ENCODE data around the gene BFSP2. TPM values are rescaled to one million over a fixed set of nuclear protein-coding genes. Genes with fewer than 3 reads are reported as not detected.

The BFSP2 gene
- total RNA-seq: 0.27 TPM

GRCh38 chr3:133400006-133400515 lies at the start of gene BFSP2:
BFSP2 (plus strand) TSS chr3:133400056; CDS start chr3:133400084, 28 bp downstream.
- DNase-seq (ENCODE audit: low read depth in 2 of 3, low spot score in 2 of 3): no peak

- DNase-seq (ENCODE audit: low read depth in 2 of 3, low spot score in 2 of 3): no peak
Observed at GRCh38 chr3:133354721-133355120, 45.1 kb upstream of the BFSP2 start.

- no peak for DNase-seq (ENCODE audit: low read depth in 2 of 3, low spot score in 2 of 3)
Observed at GRCh38 chr3:133360476-133360875, 39.4 kb upstream of the BFSP2 start.

- no peak for DNase-seq (ENCODE audit: low read depth in 2 of 3, low spot score in 2 of 3)
Observed at GRCh38 chr3:133361011-133361410, 38.8 kb upstream of the BFSP2 start.

GRCh38 chr3:133361435-133361834 lies 38.4 kb upstream of the BFSP2 start:
- no peak for DNase-seq (ENCODE audit: low read depth in 2 of 3, low spot score in 2 of 3)

GRCh38 chr3:133362539-133362938 lies 37.3 kb upstream of the BFSP2 start:
- DNase-seq (ENCODE audit: low read depth in 2 of 3, low spot score in 2 of 3): no peak

- no peak for DNase-seq (ENCODE audit: low read depth in 2 of 3, low spot score in 2 of 3)
Observed at GRCh38 chr3:133364704-133365103, 35.2 kb upstream of the BFSP2 start.

- no peak for DNase-seq (ENCODE audit: low read depth in 2 of 3, low spot score in 2 of 3)
Observed at GRCh38 chr3:133366921-133367320, 32.9 kb upstream of the BFSP2 start.

- DNase-seq (ENCODE audit: low read depth in 2 of 3, low spot score in 2 of 3): no peak
Observed at GRCh38 chr3:133367403-133367802, 32.5 kb upstream of the BFSP2 start.

GRCh38 chr3:133367956-133368355 lies 31.9 kb upstream of the BFSP2 start:
- DNase-seq (ENCODE audit: low read depth in 2 of 3, low spot score in 2 of 3): no peak

GRCh38 chr3:133368371-133369067 lies 31.3 kb upstream of the BFSP2 start:
- DNase-seq (ENCODE audit: low read depth in 2 of 3, low spot score in 2 of 3): no peak

- DNase-seq (ENCODE audit: low read depth in 2 of 3, low spot score in 2 of 3): no peak
Observed at GRCh38 chr3:133369068-133369440, 30.8 kb upstream of the BFSP2 start.

- no peak for DNase-seq (ENCODE audit: low read depth in 2 of 3, low spot score in 2 of 3)
Observed at GRCh38 chr3:133371181-133371580, 28.7 kb upstream of the BFSP2 start.

- no peak for DNase-seq (ENCODE audit: low read depth in 2 of 3, low spot score in 2 of 3)
Observed at GRCh38 chr3:133371676-133372075, 28.2 kb upstream of the BFSP2 start.

- no peak for DNase-seq (ENCODE audit: low read depth in 2 of 3, low spot score in 2 of 3)
Observed at GRCh38 chr3:133374708-133375402, 25.0 kb upstream of the BFSP2 start.

GRCh38 chr3:133375403-133375745 lies 24.5 kb upstream of the BFSP2 start:
- no peak for DNase-seq (ENCODE audit: low read depth in 2 of 3, low spot score in 2 of 3)

GRCh38 chr3:133376810-133377209 lies 23.0 kb upstream of the BFSP2 start:
- DNase-seq (ENCODE audit: low read depth in 2 of 3, low spot score in 2 of 3): peak in 1 of 3 donors; percentile 10

- peak in 2 of 3 donors; percentile 30 to 73 for DNase-seq (ENCODE audit: low read depth in 2 of 3, low spot score in 2 of 3)
Observed at GRCh38 chr3:133377396-133377795, 22.5 kb upstream of the BFSP2 start.

- no peak for DNase-seq (ENCODE audit: low read depth in 2 of 3, low spot score in 2 of 3)
Observed at GRCh38 chr3:133379926-133380325, 19.9 kb upstream of the BFSP2 start.

- no peak for DNase-seq (ENCODE audit: low read depth in 2 of 3, low spot score in 2 of 3)
Observed at GRCh38 chr3:133380481-133381225, 19.2 kb upstream of the BFSP2 start.

- no peak for DNase-seq (ENCODE audit: low read depth in 2 of 3, low spot score in 2 of 3)
Observed at GRCh38 chr3:133381346-133382109, 18.3 kb upstream of the BFSP2 start.
